Stimulated activated CD8-positive, alpha-beta memory T cell treated with anti-CD3 and anti-CD28 coated beads, Interleukin-4, amount 100 ng/mL, for 24 hours (primary cell): Measurements from ENCODE around the gene CDC42BPA.
"Not testable (repeated sequence)": the region's sequence is repeated elsewhere in the genome, so short reads cannot be mapped to it uniquely, and the experiment has no call there.

Source experiments
- DNase-seq: peaks from one replicate; pipeline ENCODE4 v3.0.0-alpha.2; 2020; ENCODE audit warnings: low read depth

The CDC42BPA gene

DNA sequence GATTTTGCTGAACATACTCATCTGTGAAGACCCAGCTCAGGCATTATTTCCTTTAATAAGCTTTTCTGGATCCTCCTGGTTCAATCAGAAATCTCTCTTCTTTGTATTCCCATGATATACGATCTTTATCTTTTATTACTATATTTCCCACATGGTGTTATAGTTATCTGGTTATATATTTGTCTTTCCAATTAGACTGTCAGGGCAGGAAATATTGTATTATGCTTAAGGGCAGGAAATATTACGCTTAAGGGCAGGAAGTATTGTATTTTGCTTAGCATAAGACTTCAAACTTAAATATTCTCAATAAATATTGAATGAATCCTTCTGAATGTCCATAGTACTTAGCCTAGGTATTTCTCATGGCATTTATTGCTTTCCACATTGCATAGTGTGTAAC is 256.0 kb downstream of the CDC42BPA start:
- no peak for DNase-seq

DNA sequence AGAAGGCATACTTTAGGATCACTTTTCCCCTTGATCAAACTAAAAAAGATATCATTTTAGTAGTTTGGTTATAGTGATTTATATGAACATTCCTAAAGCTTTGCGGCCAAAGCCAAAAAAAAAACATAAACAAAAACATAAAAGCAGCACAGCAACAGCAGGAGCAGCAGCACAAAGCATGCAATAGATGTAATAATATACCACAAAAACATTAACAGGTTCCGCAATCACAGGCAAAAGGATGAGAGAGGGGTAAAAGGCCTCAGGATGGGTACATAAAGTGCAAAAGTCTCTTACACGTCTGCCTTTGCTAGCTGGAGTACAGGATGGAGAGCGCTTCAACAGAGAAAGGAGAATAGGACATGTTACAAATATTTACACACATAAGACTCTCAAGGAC is 259.2 kb downstream of the CDC42BPA start:
- DNase-seq: no peak

DNA sequence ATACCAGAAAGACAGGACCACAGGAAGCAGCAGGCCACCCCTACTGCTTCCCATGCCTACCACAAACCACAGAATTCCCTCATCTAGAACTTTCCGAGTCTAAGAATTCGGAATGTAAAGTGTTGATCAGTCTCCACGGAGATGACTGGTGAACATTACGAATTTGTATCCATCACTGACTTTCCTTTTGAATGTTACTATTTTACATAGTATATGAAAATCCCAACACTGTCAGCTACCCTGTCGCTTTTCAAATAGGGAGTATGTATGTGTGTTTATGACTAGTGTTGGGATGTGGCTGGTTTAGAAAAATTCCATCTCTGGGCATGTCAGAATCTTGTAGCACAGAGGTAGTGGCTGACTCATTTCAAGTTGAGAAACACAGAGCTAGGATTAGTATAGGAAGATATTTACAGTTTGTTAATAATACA is 260.0 kb downstream of the CDC42BPA start:
- no peak for DNase-seq

DNA sequence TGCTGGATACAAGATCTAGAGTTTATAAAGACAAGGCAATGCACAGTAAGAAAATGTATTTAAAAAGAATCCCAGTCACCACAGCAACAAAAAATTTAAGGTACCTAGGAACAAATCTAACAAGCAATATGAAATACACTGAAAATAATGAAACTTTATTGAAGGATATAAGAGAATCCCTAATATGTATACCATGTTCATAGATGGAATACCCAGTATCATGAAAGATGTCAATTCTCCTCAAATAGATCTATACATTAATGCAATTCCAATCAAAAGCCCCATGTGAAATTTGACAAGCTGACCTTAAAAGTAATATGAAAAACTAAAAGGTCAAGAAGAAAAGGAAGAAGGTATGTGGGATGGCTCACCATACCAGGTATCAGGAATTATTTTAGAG is 269.0 kb downstream of the CDC42BPA start:
- no peak for DNase-seq

DNA sequence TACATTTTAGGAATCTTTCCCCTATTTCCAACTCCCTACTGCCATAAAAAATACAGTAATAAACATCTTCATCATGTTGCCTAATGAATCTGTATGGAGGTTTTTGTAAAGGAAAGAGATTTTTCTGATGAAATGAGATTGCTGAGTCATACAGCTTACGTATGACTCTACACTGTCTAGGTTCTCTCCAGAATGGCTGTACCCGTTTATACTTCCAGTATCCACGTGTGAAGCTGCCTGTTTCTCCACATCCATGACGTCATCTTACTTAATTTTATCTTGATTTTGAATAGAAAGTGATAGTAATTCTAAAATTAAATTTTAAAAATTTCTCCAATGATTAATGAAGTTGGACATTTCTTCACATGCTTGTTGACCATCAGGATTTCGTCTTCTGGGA is 274.5 kb downstream of the CDC42BPA start:
- DNase-seq: no peak

DNA sequence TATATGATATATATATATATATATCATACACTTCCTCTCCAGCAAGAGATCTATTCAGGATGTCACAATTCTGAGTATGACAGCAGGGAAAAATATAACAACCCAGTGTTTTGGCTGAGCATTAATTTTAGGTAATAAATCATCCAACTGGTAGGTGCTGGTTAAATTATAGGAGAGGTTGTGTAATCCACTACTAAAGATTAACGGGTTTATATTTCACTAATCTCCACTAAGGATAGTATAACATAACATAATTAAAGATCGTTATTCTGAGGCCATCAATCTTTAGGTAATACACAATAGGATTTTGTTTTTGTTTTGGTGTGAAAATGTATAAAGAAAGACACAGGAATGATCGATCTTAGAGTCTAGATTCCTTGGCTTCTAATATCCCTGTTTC is 276.0 kb downstream of the CDC42BPA start:
- DNase-seq: no peak

DNA sequence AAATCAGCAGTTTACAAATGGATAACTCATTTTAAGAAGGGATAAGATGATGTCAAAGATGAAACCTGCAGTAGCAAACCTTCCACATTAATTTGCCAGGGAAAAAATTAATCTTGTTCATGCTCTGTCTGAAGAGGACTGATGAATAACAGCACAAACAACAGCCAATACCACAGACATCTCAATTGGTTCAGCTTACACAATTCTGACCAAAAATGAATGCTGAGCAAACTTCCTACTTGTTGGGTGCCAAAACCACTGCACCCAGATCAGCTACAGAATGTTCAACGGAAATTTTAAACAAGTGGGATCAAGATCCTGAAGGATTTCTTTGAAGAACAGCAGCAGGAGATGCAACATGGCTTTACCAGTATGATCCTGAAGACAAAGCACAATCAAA is 279.9 kb downstream of the CDC42BPA start:
- DNase-seq: no peak

DNA sequence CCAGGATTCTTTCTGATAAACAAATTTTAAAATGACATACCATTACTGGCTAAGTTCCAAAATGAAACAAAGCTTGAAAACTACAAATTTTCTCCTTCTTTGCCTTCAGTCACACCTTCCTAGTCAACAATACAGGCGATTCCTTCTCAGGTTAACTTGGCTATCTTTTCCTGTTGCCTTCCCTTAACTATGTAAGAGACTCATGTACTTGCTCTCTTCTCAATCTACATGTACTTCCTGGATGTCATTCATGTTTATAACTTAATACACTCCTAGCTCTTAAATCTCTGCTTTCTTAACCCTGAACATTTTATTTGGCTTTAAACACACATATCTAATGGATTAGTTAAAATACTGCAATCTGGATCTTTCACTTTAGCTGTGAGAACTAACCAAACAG is 281.2 kb downstream of the CDC42BPA start:
- no peak for DNase-seq

DNA sequence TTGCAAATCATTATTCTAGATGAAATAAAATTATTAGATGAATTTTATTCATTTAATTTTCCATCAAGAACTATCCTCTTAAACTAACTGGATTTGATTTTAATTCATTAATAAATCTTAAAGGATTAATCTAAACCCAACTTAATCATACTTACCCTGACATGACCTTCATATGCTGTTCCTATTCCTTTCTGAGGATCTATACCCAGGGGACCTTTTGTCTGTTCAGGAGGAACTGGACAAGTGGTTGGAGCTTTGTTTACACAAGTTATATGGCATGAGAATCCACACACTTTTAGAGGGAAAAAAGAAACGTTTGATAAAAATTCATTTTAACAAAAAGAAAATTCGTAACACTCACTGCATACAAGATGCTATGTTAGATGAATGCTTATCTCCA is 283.0 kb downstream of the CDC42BPA start:
- DNase-seq: no peak

DNA sequence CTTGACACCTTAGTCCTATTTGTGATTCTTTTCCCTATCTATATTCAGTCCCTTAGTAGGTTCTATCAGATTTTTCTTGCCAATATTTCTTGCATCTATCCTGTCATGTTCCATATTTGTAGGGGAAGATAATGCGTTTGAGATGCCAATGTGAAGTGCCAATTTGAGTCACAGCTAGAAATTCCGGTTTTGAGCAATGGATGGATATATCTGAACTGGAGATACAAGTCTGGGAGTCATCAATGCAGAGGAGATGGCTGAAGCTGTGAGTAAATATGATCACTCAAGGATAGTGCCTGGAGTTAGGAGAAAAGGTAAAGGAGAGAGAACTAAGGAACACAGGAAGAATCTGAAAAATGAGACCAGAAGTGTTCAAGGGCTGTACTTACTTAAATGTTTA is 284.4 kb downstream of the CDC42BPA start:
- DNase-seq: no peak

DNA sequence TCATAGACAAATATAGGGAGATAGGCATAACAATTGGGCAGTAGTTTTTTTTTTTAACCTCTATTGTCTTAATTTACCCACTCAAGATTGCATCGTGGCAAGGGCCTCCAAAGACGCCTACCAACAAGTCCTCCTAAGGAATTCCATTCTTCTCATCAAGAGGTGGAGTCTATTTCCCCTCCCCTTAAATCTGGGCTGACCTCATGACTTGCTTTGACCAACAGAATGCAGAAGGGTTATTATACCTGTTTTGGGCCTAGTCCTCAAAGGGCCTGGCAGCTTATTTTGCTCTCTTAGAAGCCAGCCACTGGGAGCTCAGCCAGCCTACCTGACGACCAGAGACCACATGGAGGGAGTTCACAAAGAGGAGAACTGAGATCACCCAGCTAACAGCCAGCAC is 285.9 kb downstream of the CDC42BPA start:
- DNase-seq: no peak

DNA sequence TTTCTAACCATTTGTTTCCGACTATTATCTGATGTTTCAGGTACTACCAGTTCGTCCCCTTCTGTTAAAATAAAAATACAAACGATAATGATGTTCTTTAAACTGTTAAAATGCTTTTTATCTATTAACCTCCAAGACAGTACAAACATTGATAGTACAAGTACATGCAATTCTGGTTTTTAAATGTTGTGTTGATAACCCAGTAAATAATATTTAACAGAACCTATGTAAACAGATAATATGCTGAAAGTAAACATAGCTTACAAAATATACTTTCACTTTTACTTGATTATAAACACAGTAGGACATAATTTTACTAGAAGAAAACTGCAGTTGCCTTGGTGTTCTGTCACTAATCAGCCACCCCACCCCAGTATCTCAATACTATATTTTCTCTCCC is 301.3 kb downstream of the CDC42BPA start:
- DNase-seq: no peak

DNA sequence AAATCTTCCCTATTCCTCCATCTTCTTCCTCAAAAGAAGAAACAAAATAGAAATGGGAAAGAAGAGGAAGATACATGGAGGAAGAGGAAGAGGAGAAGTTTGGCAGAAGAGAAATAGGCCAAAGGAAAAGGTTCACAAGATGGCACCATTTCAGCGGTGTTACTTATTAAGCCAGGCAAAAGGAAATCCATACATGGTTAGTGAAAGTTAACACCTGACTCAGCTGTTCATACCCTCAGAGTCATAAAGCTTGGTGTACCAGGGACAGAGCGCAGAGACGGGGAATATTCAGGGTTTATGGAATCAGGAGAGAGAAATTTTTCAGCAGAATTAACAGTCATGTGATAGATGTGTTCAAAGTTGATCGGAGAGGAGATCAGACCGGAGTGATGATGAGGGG is 307.6 kb downstream of the CDC42BPA start:
- DNase-seq: no peak

DNA sequence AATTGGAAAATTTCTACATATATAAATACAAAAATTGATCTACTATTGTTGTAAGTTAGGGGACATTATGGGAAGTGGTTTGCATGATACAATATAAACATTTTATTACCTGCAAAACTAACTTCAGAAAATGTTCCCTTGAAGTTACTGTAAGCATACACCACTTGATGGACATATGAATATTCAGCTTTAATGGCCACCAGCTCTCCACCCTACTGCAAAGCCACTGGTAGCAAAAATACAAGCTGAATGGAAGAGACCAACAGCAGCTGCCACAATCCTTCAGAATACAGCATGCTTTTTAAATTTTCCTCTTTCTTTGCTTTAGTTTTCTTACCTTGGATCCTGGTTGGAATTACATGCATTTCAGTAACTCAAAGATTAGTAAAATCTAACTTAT is 308.4 kb downstream of the CDC42BPA start:
- no peak for DNase-seq

DNA sequence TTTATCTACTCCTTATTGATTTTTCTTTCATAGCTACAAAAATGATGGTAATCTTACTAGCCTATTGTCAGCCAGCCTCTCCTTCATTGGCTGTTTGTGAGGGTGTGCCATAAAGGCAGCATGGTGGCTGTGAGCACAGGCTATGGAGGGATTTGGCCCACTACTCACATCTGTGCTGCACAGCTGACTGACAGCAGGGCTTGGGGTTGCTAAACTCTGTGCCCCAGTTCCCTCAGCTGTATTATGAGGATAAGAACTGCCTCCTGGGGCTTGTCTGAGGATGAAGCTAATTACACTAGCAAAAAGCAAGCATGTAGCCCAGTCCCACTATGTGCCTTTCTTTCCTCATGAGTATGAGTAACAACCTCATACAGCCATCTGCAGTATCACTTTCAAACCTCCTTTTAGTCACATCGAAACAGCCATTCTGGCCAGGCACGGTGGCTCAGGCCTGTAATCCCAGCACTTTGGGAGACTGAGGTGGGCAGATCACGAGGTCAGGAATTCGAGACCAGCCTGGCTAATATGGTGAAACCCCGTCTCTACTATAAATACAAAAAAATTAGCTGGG is 312.0 kb downstream of the CDC42BPA start:
- no peak for DNase-seq

DNA sequence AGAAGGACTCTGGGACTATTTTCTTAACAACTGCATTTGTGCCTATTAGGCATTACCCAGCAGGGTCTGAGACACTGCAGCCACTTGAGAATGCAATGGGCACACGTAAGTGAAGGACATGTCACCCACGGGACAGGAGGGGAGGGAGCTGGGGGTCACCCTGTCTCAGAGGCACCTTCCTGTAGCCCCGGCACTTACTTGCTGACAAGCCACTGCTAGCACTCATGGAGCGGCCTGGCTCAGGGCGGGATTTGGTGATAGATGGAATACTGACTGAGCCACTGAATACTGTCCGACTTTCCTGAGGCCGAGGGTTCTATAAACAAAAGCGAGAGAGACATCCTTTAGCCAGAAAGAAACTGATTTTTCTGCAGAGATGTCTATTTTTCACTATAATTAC is 313.5 kb downstream of the CDC42BPA start:
- no peak for DNase-seq

DNA sequence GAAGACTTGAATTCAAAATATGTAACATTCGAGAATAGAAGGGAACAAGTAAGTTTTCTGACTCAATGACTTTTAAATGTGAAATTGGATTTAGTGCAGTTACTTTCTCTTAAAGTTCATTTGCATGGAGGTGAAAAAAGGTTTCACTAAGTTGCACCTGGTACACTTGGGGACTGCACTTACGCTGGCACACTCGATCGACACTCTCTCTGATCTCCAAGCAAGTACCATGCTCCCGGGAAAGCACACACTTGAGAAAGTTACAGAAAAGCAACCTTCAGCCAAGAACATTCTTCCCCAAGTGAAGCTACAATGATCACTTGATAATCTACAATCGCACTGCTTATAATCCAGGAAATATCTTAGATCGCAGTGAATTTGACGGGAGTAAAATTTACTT is 315.1 kb downstream of the CDC42BPA start:
- no peak for DNase-seq

DNA sequence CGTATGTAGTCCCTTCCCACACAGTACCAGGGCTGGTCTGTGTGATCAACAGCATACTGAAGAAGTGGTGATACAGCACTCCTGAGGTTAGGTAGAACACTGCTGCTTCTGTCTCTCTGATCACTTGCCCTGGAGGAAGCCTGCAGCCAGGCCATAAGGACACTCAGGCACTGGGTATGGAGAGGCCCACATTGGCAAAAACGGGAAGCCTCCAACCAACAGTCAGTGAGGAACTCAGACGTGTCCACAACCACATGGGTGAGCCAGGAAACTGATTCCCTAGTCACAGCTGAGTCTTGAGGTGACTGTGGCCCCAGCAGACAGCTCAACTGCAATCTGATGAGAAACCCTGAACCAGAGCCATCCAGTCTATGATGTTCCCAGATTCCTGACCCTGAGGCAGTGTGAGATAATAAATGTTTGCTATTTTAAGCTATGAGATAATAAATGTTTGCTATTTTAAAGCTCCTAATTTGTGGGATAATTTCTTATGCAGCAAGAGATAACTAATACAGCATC is 315.7 kb downstream of the CDC42BPA start:
- no peak for DNase-seq

DNA sequence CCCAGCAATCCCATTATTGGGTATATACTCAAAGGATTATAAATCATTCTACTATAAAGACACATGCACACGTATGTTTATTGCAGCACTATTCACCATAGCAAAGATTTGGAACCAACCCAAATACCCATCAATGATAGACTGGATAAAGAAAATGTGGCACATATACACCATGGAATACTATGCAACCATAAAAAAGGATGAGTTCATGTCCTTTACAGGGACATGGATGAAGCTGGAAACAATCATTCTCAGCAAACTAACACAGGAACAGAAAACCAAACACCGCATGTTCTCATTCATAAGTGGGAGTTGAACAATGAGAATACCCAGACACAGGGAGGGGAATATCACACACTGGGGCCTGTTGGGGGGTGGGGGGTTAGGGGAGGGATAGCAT is 318.7 kb downstream of the CDC42BPA start:
- not testable (repeated sequence) for DNase-seq

DNA sequence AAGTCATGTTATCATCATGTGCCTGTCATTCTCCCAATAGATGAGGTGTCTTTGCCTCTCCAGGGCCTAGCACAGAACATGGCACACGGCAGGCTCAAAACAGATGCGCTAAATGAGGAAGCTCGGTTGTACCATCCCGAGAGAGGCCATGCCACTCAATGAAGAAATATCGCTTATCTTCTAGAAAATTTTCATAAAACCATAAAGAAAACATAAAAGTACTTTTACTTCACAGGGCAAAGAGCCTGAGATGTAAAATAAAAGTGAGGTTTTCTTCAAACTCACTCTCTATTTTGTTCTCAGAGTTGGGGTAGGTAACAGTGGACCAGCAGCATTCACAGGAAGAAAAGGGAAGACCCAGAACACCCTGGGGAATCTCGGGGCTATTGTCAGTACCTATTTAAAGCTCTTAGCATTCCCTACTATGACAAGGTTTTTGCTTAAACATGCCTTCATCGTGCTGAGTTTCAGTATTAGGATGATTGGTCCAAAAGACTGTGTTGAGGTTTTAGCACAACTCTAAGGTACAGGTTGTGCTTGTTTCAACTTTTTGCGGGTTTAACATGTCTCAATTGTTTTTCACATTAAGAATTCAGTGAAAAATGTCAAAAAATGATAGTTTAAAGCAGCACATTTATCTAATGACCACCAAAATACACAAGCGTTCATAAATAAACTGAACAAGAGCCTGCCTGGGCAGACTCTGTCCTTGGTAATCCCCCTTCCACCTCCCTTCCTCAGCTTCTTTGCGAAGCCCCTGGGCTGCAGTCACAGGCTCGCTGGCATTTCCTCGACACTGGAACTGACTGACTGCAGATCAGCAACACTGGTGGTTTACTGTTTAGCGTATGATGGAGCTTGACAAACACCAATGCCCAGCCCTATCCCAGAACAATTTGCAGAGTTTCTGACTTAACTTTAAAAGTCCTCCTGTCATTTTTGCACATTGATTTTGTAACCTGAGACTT is 322.6 kb downstream of the CDC42BPA start:
- no peak for DNase-seq

DNA sequence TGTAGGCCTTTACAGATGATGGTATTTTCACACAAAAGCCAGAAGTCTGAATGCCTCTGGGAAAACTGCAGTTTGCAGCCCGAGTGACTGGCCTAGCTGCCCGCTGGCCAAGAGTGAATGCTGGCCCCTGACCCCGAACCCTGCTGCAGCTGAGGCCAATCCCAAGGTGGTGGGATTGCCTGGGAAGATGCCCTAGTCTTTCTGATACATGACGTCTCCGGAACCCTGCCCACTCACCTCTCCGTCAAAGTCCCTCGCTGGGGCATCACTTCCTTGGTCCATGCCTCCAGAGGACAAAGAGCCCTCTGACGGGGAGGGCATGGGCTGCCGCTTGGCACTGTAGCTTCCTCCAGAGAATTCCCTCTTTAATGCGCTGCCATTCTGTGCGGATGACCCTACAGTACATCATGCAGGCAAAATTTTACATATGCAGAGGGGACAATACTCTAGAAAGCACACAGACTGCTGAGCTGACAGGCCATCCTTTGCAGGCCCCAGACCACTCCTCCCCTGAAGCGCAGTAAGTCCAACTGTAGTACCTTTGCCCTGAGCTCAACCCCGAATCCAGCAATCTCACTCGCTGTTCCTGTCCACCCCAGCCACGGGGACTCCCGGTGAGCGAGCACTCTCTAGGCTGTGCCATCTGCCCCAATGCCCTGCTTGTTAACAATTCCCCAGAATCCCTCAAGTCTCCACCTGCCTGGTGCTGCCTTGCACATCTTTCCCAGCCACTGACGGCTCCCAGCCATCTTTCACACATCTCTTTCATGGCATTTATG is 323.5 kb downstream of the CDC42BPA start:
- DNase-seq: no peak

DNA sequence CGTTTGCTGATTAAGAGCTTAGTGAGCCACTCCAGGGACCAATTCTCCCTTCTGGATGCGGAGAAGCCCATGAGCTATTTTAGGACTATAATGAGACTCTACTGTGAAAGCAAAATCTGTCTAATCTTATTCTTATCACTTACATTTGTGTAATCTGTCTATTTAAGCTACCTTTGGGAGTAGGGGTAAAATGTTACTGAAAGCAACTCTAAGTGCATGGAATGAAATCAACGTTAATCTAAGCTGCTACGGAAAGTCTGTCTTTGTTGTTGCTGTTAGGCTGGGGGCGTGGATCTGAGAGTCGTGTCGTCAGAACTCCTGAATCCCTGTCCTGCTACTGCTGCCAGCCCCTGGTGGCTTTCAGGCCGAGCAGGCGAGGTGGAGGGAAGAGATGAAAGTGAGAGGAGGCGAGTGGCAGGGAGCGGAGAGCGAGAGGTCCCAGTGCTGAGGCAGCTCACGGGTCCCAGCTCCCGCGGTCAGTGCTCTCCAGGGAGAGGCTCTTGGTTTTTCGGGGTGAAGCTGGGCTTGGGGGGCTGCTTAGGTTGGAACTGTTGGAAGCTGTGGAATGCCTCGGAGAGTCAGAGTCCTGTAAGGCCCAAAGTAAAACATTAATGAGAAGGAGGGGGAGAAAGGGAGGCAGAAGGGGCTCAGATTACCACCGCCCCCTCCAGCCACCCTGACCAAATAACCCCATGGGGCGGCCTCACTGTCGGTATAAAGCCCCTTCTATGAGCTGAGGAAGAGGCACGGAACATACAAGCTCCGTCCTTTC is 324.3 kb downstream of the CDC42BPA start:
- DNase-seq: no peak
